ENCODE measurements around the gene TMEM163. TPM values are rescaled to one million over a fixed set of nuclear protein-coding genes. Genes with fewer than 3 reads are reported as not detected.
"Not testable (repeated sequence)": the region's sequence is repeated elsewhere in the genome, so short reads cannot be mapped to it uniquely, and the experiment has no call there.

TMEM163 gene
- total RNA-seq, 4 donors from 2014 or later, result 0.34 to 1.2 TPM; not detected in 2

DNA sequence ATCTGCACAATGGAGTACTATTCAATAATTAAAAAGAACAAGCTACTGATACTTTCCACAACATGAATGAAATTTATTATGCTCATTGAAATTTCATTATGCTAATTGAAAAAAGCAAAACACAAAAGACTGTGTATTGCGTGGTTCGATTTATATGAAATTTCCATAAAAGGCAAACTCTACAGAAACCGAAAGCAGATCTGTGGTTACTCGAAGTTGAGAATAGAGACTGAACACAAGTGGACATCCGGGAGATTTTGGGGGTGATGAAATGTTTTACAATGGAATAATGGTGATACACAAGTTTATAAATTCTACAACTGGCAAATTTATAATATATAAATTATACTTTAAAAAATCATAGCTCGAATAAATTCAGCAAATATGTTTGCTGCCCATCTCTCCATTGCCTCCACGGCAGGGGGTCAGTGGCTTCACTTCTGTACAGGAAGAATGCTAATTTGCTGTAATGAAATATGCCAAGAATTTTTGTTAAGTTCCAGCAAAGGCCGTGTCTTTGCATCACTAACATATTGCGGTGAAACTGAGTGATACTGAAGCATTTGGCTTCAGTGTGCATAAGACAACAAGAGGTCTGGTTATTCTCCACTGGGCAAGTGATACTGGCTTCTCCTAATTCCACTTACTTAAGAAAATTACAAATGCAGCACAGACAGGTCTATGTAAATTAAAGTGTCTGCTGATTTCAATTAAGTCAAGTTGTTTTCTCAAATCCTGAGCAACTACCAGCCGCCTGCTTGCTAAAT lies 96.7 kb downstream of the TMEM163 start:
- TF ChIP-seq POLR2A (IDR thresholded peaks at IDR 0.05), result no peak
- TF ChIP-seq, protein P1, sequence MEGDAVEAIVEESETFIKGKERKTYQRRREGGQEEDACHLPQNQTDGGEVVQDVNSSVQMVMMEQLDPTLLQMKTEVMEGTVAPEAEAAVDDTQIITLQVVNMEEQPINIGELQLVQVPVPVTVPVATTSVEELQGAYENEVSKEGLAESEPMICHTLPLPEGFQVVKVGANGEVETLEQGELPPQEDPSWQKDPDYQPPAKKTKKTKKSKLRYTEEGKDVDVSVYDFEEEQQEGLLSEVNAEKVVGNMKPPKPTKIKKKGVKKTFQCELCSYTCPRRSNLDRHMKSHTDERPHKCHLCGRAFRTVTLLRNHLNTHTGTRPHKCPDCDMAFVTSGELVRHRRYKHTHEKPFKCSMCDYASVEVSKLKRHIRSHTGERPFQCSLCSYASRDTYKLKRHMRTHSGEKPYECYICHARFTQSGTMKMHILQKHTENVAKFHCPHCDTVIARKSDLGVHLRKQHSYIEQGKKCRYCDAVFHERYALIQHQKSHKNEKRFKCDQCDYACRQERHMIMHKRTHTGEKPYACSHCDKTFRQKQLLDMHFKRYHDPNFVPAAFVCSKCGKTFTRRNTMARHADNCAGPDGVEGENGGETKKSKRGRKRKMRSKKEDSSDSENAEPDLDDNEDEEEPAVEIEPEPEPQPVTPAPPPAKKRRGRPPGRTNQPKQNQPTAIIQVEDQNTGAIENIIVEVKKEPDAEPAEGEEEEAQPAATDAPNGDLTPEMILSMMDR (IDR thresholded peaks at IDR 0.05), result no peak
- no peak for DNase-seq
- Histone ChIP-seq H3K4me3 (no peak overlapping the region), H3K27ac (no peak overlapping the region), H3K9me3 (no peaks in the 10 kb centered on the region), H3K4me1 (no peaks in the 10 kb centered on the region), H3K36me3 (no peaks in the 10 kb centered on the region), H3K27me3 (no peaks in the 10 kb centered on the region)
- intact Hi-C loops (cut with DNase I; ENCODE audit: low total_unique reads), result no loop called here

DNA sequence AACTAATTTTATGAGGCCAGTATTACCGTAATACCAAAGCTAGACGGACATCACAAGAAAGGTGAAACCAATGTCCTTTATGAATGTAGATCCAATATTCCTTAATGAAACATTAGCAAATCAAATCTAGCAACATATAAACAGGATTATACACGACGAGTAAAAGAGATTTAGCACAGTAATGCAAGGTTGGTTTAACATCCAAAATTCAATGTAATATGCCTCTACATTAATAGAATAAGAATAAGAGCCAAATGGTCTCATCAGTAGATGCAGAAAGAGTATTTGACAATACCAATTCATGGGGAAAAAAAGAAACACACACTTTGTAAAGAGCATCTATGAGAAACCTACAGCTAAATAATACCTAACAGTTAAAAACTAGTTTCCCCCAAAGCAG lies 99.5 kb downstream of the TMEM163 start:
- intact Hi-C loops (cut with DNase I; ENCODE audit: low total_unique reads), result no loop called here
- Histone ChIP-seq H3K4me1 (no peaks in the 10 kb centered on the region), H3K4me3 (no peak overlapping the region), H3K36me3 (no peaks in the 10 kb centered on the region), H3K9me3 (no peaks in the 10 kb centered on the region), H3K27ac (no peak overlapping the region), H3K27me3 (no peaks in the 10 kb centered on the region)
- no peak for TF ChIP-seq POLR2A (IDR thresholded peaks at IDR 0.05)
- TF ChIP-seq, protein P1 (IDR thresholded peaks at IDR 0.05), result no peak
- DNase-seq, result no peak

DNA sequence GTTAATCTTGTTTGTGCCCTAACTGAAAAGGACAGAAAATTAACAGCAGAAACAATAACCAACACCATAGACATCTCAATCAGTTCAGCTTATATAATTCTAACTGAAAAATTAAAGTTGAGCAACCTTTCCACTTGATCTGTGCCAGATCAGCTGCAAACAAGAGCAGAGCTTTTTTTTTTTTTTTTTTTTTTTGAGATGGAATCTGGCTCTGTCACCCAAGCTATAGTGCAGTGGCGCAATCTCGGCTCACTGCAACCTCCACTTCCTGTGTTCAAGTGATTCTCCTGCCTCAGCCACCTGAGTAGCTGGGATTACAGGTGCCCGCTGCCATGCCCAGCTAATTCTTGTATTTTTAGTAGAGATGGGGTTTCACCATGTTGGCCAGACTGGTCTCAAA lies 103.3 kb downstream of the TMEM163 start:
- H3K4me1 ChIP-seq; H3K4me3 ChIP-seq; H3K36me3 ChIP-seq; intact Hi-C loops (cut with DNase I; ENCODE audit: low total_unique reads); H3K9me3 ChIP-seq; H3K27me3 ChIP-seq; H3K27ac ChIP-seq; DNase-seq: not testable (repeated sequence)

DNA sequence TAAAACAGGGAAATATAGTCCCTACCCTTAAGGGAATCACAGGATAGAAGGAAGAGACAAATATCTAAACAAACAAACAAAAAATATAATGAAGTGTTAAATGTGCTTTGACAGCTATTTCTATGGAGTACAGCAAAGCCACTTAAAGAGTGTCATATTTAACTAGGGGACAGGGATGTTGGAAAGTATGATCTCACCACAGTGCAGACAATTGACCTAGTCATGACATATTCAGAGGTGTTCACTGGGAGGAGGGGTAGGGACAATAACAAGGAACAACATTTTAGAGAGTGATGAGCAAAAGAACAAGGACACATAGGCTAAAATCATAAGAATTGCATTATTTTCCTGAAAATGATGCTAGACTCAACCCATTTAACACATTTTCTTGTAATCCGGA lies 107.5 kb downstream of the TMEM163 start:
- Histone ChIP-seq H3K36me3 (no peaks in the 10 kb centered on the region), H3K27me3 (no peaks in the 10 kb centered on the region), H3K4me3 (no peak overlapping the region), H3K9me3 (no peaks in the 10 kb centered on the region), H3K4me1 (no peaks in the 10 kb centered on the region), H3K27ac (no peak overlapping the region)
- intact Hi-C loops (cut with DNase I; ENCODE audit: low total_unique reads), result no loop called here
- TF ChIP-seq POLR2A (IDR thresholded peaks at IDR 0.05), result no peak
- TF ChIP-seq, protein P1 (IDR thresholded peaks at IDR 0.05), result no peak
- DNase-seq, result no peak

DNA sequence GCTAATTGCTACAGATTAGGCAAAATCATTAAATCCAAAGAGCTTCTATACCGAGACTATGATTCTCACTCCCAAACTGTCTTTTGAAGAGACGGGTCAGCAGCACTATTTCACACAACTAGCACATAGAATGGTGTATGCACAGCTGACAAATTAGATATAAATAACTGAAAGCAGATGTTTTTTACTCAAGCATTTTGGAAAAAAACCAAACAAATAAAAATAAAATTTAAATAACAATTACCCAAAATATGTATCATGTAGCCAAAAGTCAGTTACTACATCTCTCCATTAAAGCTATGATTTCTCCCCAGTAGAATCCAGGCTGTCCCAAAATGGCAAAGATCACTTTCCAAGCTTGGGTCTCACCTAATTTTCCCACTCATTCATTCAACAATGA lies 107.9 kb downstream of the TMEM163 start:
- Histone ChIP-seq H3K9me3 (no peaks in the 10 kb centered on the region), H3K36me3 (no peaks in the 10 kb centered on the region), H3K4me3 (no peak overlapping the region), H3K27ac (no peak overlapping the region), H3K27me3 (no peaks in the 10 kb centered on the region), H3K4me1 (no peaks in the 10 kb centered on the region)
- TF ChIP-seq, protein P1 (IDR thresholded peaks at IDR 0.05), result no peak
- no peak for DNase-seq
- intact Hi-C loops (cut with DNase I; ENCODE audit: low total_unique reads), result no loop called here

Data from uterus (tissue), 4 donors.